ENCODE measurements around the gene B3GALT6.

GRCh38 chr1:1235016-1235744 lies 3.1 kb downstream of the B3GALT6 start:
- TF ChIP-seq EP300 (IDR thresholded peaks at IDR 0.05) = no peak
- TF ChIP-seq CTCF (IDR thresholded peaks at IDR 0.05) = no peak
